Erythroblast (primary cell): ENCODE results near the gene TMEM120B.

Experiments
- GATA1 ChIP-seq: IDR thresholded peaks from 2 replicates; pipeline ENCODE4 v1.6.1; 2011; ENCODE audit warnings: low read depth, mild to moderate bottlenecking, control low read depth, low read length, moderate library complexity
- POLR2A ChIP-seq: IDR thresholded peaks from 2 replicates; pipeline ENCODE4 v1.6.1; 2011; ENCODE audit warnings: mild to moderate bottlenecking, low read length

GRCh38 chr12:121788176-121788818 is 75.7 kb downstream of the TMEM120B start:
- TF ChIP-seq POLR2A = no peak
- no peak for TF ChIP-seq GATA1
